Esophagus muscularis mucosa (tissue), 4 donors: Measurements from ENCODE around the gene DCST2.

ENCODE experiments used
- CTCF ChIP-seq, 3 experiments: fragments of 200-600 bp in 2 of 3; fragments of 450-650 bp in 1 of 3; sonication (generic) in 2 of 3; IDR thresholded peaks; one replicate each; pipeline ENCODE4 v1.5.1; 2017 to 2019; ENCODE audit warnings: antibody characterized with exemption in 3 of 3, mild to moderate bottlenecking in 2 of 3, moderate library complexity in 1 of 3
- EP300 ChIP-seq: sonication (generic); formaldehyde crosslinking; IDR thresholded peaks from one replicate; pipeline ENCODE4 v1.6.1; 2017; ENCODE audit warnings: antibody characterized with exemption
- POLR2AphosphoS5 ChIP-seq, 2 donors: sonication (generic); formaldehyde crosslinking; IDR thresholded peaks; one replicate each; pipeline ENCODE4 v1.6.1; 2017; ENCODE audit warnings: antibody characterized with exemption in 2 of 2

GRCh38 chr1:155017946-155018316, 15.7 kb downstream of the DCST2 start:
- TF ChIP-seq CTCF (IDR thresholded peaks at IDR 0.05) (no peak), EP300 (no peak), POLR2AphosphoS5 (IDR thresholded peaks at IDR 0.05) (no peak)
